HepG2 (cell line): ENCODE results near the gene BICRAL. TPM values are rescaled to one million over a fixed set of nuclear protein-coding genes. Genes with fewer than 3 reads are reported as not detected.
A peak's percentile ranks its signal among the peaks of the same experiment; 100 is the strongest.

Experiments
- FUBP1 ChIP-seq: sonication (generic); formaldehyde crosslinking; IDR thresholded peaks from 2 replicates; pipeline ENCODE4 v1.5.1; 2020; ENCODE audit warnings: missing genetic modification reagents, mild to moderate bottlenecking, borderline replicate concordance
- GABPB1 ChIP-seq: IDR thresholded peaks from 2 replicates; pipeline ENCODE4 v1.6.1; 2016; ENCODE audit warnings: mild to moderate bottlenecking, missing genetic modification reagents, moderate library complexity, missing compliant biosample characterization
- GLMP ChIP-seq: sonication (generic); formaldehyde crosslinking; IDR thresholded peaks from 2 replicates; pipeline ENCODE4 v1.9.0; 2021; ENCODE audit warnings: missing genetic modification reagents, mild to moderate bottlenecking, borderline replicate concordance
- HNRNPL ChIP-seq: fragments of 200-400 bp; formaldehyde crosslinking; IDR thresholded peaks from 2 replicates; pipeline ENCODE4 v1.6.1; 2017; ENCODE audit warnings: mild to moderate bottlenecking, low read depth, low read length
- TEF ChIP-seq: sonication (generic); formaldehyde crosslinking; IDR thresholded peaks from 2 replicates; pipeline ENCODE4 v1.5.0; 2020; ENCODE audit warnings: missing genetic modification reagents
- TFAP4 ChIP-seq: sonication (generic); IDR thresholded peaks from 2 replicates; pipeline ENCODE4 v1.6.1; 2016; ENCODE audit warnings: low read depth, borderline replicate concordance
- THRA ChIP-seq: sonication (generic); formaldehyde crosslinking; IDR thresholded peaks from 2 replicates; pipeline ENCODE4 v1.4.0; 2020; ENCODE audit warnings: missing genetic modification reagents, borderline replicate concordance
- TRIM22 ChIP-seq: fragments of 450-650 bp; IDR thresholded peaks from 2 replicates; pipeline ENCODE4 v1.6.1; 2017
- UBTF ChIP-seq: sonication (generic); formaldehyde crosslinking; IDR thresholded peaks from 2 replicates; pipeline ENCODE4 v1.4.0; 2020; ENCODE audit warnings: mild to moderate bottlenecking, missing genetic modification reagents
- YY1 ChIP-seq: IDR thresholded peaks from 2 replicates; pipeline ENCODE4 v1.6.1; 2011; ENCODE audit warnings: low read length, low read depth, moderate library complexity, mild to moderate bottlenecking; ENCODE audit not compliant: insufficient read depth, insufficient replicate concordance
- ZKSCAN1 ChIP-seq: fragments of 150-350 bp; IDR thresholded peaks from 2 replicates; pipeline ENCODE4 v1.6.1; 2014; ENCODE audit warnings: low read length
- ZNF143 ChIP-seq: sonication (generic); formaldehyde crosslinking; IDR thresholded peaks from 2 replicates; pipeline ENCODE4 v1.4.0; 2020; ENCODE audit warnings: missing genetic modification reagents
- ZNF382 ChIP-seq: sonication (generic); formaldehyde crosslinking; IDR thresholded peaks from 2 replicates; pipeline ENCODE4 v1.5.0; 2020; ENCODE audit warnings: missing genetic modification reagents, mild to moderate bottlenecking, borderline replicate concordance
- ZNF598 ChIP-seq: sonication (generic); formaldehyde crosslinking; IDR thresholded peaks from 2 replicates; pipeline ENCODE4 v1.5.1; 2020; ENCODE audit warnings: mild to moderate bottlenecking, missing genetic modification reagents, borderline replicate concordance
- ZNF616 ChIP-seq: sonication (generic); formaldehyde crosslinking; IDR thresholded peaks from 2 replicates; pipeline ENCODE4 v1.5.0; 2020; ENCODE audit warnings: low read depth, mild to moderate bottlenecking, missing genetic modification reagents
- ZNF660 ChIP-seq: sonication (generic); formaldehyde crosslinking; IDR thresholded peaks from 2 replicates; pipeline ENCODE4 v1.5.1; 2020; ENCODE audit warnings: mild to moderate bottlenecking, low read depth, missing genetic modification reagents, borderline replicate concordance
- ZNF761 ChIP-seq: sonication (generic); formaldehyde crosslinking; conservative IDR thresholded peaks from 2 replicates; pipeline ENCODE4 v1.4.0; 2020; ENCODE audit warnings: mild to moderate bottlenecking, missing genetic modification reagents
- polyA plus RNA-seq, 8 experiments: library from polyadenylated mRNA; depleted of rRNA in 3 of 8; stranded (reverse) in 7 of 8; unstranded in 1 of 8; fragments of >200 nt; fragmentation: Illumina TruSeq in 4 of 8; extraction: Trizol in 4 of 8; gene quantifications; 2 replicates each; pipeline versions ENCODE4 v1.2.1 to v1.2.3, GENCODE V29; 2011 to 2016; ENCODE audit warnings: low read depth in 4 of 8, missing spikeins in 1 of 8, mixed read lengths in 1 of 8; ENCODE audit not compliant: insufficient read depth in 1 of 8
- total RNA-seq, 5 experiments: library from RNA; depleted of rRNA; stranded (reverse); fragments of >200 nt; fragmentation: Illumina TruSeq; extraction: Trizol; gene quantifications; 2 replicates each; pipeline ENCODE4 v1.2.3, GENCODE V29; 2016; ENCODE audit warnings: low read depth in 1 of 5

Gene BICRAL
- total and polyA plus RNA-seq, 2 of the 13 experiments (the other 11 are each of a cell fraction or from before 2014, with no cell fraction given): 5.0 to 13.5 TPM

GRCh38 chr6:42746463-42747391 lies 35.1 kb upstream of the BICRAL start (continued):
- TF ChIP-seq GABPB1 (CRISPR knock-in tag) (peak; percentile 95), ZNF761 (CRISPR knock-in tag) (no peak; the same call in 1 of the 2 replicates), TFAP4 (peak; percentile 78), UBTF (CRISPR knock-in tag) (peak; percentile 93), ZNF382 (CRISPR knock-in tag) (no peak), GLMP (CRISPR knock-in tag) (no peak), ZKSCAN1 (no peak), ZNF660 (CRISPR knock-in tag) (no peak), ZNF598 (CRISPR knock-in tag) (no peak), ZNF143 (CRISPR knock-in tag) (no peak), YY1 (peak; percentile 28), ZNF616 (CRISPR knock-in tag) (no peak), FUBP1 (CRISPR knock-in tag) (no peak), TRIM22 (no peak), THRA (CRISPR knock-in tag) (peak; percentile 24; the same call in 1 of the 2 replicates), HNRNPL (peak; percentile 86), TEF (no peak)
